Measurements from ENCODE around the gene MCF2L2.
"Not testable (repeated sequence)": the region's sequence is repeated elsewhere in the genome, so short reads cannot be mapped to it uniquely, and the experiment has no call there.

The MCF2L2 gene

DNA sequence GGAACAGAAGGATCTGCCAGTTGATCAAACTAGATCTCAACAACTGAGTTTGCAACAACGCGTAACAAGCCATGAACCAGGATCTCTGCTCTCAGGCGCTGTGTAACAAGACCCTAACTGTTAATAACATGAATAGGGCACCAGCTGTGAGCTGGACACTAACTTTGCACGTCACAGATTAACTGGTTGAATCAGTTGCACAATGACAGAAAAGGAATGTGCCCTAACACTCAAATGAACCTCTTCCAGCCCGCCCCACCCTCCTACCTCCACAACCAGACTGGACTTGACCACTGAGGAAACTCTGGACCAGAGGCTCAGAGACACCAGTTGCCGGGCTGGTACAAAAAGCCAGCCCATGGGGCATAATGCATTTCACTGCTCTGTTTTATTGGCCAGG, 34.3 kb downstream of the MCF2L2 start:
- DNase-seq: no peak

DNA sequence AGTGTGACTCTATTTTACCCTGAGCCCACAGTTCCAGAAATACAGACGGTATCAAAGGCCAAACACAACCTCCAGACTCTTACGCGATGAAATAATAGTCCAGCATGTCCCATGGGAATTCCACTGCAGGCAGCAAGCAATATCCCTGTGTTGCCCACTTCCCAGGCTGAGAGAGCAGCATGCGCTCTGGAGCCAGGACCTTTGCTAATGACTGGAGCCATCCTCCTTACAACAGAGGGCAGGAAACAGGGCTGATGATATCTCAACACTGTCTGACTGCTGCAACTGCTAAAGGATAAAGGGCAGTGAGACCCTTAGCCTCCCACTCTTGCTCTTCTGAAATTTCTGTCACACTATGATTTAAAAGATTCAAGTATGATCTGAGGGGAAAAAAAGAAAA, 34.8 kb downstream of the MCF2L2 start:
- no peak for DNase-seq

DNA sequence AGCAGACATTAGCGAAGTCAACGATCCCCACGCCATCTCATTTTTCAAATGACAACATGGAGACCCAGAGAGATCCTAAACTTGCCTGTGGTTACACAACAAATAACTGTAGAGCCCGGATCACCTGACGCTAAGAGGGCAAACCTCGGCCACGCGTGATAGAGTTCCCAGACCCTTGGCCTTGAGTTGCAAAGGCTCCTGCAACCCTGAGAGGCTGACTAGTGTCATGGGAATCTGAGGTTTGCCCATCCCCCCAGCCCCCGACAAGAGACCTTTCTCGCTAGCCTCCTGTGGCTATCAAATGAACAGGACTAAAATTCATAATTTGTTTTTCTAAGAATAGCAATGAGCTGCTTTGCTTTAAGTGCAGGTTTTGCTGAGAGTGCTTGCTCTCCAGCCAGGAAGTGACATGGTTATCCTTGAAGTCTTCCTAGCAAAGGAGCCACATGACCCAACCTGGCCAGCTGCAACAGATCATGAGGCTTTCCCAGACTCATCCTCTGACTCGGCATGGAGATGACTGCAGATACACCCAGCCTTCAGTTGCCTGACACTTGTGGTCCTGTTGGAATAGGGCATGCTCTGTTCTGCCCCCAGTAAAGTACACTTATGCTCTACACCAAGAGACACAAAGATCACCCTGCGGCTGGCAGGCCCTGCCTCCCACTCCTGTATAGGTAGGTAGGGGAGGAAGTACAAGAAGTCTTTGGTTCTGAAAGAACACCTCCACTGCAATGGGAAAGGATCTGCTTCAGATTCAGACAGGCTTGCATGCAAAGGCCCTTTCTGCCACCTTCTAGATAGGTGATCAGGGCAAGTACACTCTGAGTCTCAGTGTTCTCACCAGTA, 36.0 kb downstream of the MCF2L2 start:
- no peak for DNase-seq

DNA sequence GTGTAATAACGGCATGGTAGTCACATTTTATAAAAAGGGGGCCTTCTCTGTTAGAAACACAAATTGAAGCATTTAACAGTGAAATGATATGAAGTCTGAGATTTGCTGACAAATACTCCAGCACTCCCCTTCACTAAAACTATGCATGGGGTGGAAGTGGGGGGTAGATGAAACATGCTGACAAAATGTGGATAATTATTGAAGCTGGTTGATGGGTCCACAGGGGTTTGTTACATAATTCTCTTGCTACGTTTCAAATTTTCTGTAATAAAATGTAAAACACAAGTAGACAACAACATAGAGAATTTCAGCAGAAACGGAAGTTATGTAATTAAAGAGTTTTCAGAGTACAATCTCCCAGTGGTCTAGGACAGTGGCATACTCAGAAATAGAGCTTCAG, 37.0 kb downstream of the MCF2L2 start:
- no peak for DNase-seq

DNA sequence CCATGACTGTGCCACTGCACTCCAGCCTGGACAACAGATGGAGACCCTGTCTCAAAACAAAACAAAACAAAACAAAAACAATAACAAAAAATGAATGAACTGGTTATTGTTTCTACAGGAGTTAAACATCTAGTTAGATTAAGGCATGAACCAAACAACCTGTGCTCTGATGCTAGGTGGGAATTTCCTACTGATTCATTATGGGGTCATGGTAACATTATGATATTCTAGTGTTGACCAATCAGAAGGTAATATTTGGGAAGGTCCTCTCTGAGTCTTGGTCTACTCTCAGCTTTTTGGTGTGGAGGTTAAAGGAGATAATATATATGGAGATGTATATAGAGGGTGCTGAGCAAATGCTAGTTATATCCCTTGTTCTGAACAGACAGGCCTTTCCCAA, 37.6 kb downstream of the MCF2L2 start:
- DNase-seq: no peak

DNA sequence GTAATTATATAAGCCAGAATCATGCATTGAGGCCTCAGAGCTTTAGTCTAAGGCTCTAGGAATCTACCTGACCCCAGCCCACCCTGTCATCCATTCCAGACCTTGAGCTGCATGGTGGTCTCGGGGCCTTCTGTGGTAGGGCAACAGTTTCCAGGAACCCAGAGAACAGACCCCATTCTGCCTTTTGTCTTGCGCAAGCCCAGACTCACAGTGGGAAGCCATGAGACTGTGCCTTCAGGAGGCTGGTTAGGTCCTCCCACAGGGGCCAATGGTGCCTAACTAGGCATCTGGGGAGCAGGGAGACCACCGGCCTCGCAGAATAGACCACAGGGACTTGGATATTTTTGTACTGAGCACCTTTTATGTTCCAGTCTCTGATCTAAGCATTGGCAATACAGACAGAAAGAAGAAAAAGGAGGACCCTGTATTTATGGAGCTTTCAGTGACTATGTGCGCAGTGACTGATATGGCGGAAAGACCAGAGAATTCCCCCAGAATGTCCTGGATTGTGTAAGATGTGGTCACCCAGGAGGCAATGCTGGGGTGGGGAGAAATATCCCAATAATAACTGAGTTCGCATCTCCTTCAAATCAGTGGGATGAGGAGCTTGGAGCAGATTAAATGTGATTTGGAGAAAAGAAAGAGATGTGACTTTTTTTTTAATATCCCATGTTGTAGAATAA, 40.1 kb downstream of the MCF2L2 start:
- no peak for DNase-seq

DNA sequence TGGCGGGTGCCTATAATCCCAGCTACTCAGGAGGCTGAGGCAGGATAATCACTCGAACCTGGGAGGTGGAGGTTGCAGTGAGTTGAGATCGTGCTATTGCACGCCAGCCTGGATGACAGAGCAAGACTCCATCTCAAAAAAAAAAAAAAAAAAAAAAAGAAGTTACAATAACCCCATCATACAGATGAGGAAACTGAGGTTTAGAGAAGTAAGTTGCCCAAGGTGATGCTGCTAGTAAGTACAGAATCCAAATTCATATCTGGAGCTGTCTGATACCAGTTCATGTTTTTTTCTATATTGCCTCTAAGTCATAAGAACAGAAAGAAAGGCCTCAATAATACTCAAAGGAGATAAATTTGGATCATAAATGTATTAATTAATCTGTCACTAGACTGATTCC, 40.6 kb downstream of the MCF2L2 start:
- DNase-seq: no peak

DNA sequence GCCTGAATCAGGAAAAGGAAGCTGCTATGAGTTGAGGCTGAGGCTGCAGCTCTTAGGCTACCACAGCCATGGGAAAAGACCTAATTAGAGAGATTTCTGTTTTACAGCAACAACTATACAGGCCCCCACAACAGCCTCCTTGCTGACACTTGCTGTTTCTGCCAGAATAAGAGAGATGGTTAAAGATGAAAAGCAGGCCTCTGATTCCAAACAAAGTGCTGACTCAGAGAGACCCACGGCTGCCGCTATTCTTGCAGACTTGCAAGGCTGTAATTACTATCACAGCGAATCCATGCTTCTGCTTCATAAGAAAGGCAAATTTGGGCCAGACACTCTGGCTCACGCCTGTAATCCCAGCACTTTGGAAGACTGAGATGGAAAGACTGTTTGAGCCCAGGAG, 41.8 kb downstream of the MCF2L2 start:
- no peak for DNase-seq

DNA sequence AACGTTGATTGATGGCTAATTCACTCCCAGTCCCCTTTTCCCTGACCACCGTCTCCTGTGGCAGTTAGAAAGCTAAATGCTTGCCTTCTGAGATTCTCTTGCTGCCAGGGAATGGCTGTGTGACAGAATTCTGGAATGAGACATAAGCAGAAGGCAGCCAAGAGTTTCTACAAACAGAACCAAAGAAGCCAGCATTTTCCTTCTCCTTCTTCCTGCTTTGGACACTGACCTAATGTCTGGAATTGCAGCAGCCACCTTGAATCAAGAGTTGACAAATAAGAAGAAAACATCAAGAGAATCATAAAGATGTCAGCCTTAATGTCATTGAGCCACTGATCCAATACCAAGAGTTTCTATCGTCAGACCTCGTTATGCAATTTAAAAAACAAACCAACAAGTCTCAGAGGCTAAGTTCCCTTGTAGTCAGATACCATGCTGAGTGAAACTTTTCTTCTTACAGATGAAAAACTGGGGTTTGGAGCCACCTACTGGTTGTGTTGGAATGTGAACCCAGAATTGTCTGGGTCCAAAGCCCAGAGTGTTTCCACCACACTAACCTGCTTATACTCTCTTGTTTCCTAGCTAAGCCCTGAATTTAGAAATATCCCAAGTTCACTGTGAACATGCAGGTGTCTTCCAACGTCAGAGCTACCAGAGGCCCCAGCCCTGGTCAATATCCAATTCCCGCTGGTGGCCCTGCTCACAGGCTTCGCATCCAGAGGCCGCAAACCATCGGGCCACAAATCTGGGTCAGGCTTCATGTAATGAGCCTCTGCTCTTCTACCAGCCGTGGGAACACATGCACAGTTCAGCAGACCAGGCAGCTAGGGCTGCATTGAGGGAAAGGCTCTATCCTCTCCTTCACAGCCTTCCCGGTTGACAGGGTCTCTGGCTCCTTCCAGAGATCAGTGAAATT, 42.5 kb downstream of the MCF2L2 start:
- DNase-seq: peak; percentile 80

DNA sequence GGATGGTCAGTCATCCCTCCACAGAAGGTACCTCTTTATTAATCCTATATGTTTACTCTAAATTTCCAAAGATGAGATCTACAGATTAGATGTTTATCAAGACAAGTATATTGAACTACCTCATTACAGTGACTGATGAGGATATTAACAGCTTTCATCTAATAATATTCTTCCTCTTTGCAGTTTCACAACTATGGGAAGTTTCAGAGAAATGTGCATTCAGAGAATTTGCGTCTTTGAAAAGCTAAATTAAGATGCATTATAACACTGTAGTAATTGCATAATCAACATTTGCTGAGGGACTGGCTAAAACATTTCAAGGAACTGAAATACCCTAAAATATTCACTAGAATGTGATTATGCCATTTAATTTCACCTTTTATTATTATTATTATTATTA, 46.7 kb downstream of the MCF2L2 start:
- DNase-seq: no peak

DNA sequence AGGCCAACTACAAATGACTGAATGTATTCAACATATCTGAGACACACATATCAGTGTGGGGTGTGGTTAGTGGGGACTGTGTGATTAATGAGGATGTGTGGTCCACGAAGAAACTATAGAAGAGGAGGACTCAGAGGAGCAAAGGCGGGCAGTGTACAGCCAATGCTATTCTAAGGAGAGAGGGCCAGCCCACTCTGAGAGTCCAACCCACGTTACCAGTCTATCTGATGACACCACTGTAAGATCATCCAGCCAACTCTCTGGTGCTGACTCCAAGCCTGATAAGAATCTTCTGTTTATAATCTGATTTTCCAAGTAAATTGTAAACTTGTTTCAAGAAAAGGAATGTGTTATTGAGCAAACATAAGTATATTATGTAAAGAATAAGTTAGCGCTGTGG, 47.2 kb downstream of the MCF2L2 start:
- DNase-seq: peak; percentile 36

DNA sequence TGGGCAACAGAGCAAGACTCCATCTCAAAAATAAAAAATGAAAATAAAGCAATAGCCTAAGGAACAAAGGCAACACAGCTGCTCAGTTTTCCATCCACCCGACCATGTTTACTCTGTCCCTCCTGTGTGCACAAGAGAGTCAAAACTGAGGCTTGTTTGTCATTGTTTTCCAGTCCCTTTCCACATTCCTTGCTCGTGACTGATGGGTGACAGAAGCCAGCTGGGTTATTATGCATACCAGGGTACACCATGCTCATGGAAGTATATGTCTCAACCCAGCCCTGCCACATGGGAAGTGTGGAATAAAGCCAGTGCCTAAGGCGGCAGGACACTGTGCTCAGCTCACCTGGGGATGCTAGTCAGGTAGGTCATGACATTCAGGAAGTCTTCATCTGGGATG, 49.5 kb downstream of the MCF2L2 start:
- peak; percentile 36 for DNase-seq

DNA sequence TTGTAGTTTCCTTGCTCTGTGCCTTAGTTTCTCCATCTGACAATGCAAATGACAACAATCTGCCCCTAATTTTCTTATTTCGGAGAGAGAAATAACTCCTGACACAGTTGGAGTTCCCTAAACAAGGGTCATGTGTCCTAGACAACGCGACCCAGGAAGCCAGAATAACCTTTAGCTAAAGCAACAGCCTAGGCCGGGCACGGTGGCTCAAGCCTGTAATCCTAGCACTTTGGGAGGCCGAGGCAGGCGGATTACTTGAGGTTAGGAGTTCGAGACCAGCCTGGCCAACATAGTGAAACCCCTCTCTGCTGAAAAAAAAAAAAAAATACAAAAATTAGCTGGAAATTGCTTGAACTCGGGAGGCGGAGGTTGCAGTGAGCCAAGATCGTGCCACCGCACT, 49.9 kb downstream of the MCF2L2 start:
- DNase-seq: no peak

DNA sequence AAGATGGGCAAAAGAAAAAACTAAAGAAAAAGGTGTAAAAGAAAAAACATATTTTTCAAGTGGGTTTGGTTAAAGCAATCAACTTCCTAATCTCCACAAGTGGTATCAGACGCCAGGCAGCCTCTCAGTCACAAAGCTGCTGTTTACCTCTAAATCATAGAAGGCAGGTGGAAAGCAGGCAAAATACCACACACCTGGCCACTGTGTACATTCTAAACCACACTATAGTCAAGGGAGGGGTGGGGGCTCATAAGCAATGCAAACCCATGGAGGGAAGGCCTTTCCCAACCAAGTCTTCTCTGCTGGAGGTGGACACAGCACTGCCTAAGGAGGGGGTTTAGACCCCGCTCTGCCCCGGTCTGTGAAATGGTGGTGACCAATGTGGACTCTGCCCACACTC, 50.4 kb downstream of the MCF2L2 start:
- DNase-seq: peak; percentile 97

DNA sequence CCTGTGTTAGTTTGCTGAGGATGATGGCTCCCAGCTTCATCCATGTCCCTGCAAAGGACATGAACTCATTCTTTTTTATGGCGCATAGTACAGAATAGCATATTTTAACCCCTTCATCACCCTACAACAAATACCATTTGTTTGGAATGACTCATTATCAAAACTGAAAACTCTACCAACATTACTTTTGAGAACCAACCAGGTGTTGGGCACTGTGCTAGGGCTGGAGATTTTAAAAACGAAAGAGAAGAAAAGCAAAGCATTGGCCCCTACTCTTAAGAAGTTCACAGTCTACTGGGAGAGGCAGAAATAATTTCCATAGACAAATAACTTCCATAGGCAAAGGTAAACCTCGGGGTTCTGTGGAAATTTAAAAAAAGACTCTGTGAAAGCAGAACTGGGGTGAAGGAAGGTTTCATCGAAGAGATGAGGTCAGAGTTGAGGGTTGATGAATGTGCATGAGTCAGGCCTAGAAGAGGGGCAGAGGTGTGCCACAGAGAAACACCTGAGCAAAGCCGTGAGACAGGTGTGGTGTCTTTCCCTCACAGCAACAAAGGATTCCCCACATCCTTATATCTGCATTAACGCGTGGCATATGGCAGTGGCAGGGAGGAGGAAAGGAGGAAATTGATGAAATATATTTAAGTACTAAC, 51.0 kb downstream of the MCF2L2 start:
- peak; percentile 72 for DNase-seq

DNA sequence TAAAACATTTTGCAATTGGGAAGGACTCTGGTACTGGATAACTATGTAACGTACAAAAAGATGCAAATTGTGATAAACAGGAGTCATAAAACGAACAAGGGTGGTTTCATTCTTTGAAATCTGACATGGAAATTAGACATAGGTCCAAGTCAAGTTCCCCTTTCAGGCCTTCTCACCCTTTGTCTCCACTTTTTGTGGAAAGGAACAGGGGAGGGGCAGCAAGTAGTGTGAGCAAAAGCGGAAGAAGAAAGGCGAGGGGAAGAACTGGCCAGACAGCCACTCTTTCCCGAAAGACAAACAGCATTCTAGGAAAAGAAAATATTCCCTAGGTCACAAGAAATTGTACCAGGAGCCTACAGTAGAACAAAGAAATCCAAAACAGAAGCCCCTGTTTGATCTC, 52.6 kb downstream of the MCF2L2 start:
- no peak for DNase-seq

DNA sequence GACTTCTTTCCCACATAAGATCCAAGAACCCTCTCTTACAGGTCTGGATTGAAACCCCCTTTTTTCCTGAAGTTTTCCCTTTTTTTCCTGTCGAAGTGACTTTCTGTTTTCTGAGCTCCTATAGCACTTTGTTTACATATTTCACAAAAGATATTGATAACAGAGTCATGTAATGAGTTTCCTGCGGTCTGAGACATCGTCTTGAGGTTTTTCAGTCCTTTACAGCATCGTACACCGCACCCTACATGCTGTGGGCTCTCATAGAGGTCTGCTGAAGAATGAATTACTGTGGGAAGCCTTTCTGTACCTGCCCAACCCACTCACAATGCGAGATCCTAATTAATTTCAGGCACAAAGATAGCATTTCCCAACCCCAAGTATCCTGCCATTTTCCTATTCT, 53.1 kb downstream of the MCF2L2 start:
- DNase-seq: no peak

DNA sequence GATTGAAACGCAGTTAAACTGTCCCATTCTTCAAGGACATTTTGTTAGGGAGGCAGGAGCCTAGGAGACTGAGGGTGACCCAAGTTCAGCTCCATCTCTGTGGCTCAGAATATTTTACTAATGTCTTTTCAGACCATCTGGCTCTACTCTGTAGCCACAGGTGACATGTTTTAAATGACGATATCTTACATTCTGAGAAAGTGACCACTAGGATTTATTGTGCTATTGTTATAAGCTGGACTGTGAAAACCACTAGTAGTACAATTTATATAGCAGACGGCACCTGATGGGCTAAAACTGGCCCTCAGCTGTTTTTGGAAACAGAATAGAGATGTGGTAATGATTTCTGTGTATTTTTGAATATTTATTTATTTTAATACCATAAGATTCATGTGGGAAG, 55.5 kb downstream of the MCF2L2 start:
- DNase-seq: no peak

DNA sequence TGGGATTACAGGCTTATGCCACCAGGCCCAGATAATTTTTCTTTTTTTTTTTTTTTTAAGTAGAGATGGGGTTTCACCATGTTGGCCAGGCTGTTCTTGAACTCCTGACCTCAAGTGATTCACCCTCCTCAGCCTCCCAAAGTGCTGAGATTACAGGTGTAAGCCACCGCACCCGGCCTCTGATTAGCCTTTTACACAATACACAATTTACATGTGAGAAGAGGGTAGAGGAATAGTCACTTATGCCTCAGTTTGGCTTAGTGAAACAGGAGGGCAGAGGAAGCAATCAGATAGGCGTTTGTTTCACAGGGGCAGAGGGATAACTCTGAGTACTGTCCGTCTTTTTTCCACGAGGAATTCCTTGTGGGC, 56.8 kb downstream of the MCF2L2 start:
- not testable (repeated sequence) for DNase-seq

DNA sequence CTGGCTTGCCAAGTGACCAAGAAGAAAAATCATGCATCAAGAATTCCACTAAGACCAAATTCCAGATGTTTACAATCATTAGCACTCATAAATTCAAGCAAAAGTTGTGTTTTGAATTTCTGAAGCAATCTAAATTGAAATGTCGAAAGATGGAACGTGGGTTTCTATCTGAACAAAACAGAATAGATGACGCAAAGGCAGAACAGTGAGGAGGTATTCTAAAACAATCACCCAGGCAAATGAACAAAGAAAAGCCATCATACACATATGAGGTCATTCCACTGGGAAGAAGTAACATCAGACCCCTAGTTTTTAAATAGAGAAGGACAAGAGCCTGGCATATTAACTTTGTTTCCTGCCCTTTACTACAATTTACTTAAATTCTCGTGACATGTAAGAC, 58.0 kb downstream of the MCF2L2 start:
- DNase-seq: no peak

DNA sequence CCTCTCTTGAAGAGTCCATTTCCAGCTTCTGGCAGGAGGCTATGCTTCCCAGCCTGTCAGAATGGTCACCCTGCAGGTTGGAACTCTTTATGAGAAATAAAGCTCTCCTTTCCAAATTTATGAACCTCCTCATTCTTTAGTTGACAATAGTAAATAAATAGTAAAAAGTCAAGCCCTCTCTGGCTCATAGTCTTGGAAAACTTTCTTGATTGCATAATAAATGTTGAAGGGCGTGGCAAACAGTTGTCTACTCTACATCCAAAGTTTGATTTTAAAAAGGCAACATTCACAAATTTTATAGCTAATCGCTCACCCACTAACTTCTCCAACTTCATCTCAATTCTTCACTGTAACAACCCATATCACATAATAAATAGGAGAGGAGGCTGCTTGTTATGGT, 58.8 kb downstream of the MCF2L2 start:
- DNase-seq: no peak

DNA sequence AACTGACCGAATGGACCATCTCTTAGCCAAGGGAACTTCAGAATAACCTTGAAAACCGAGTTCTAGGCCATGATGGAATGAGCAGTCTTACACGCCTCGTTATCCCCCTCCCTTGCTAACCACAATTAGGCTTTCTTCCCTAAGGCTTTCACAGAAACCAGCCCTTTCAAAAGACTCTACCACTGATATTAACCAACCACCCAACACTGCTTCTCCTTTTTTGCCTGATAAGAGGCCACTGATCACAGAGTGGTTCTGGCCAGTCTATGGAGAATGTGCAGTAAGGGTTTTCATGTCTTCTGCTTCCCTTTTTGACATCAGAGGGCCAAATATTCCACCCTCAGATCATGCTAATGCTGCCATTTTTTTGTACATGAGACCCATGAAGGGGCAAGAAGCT, 59.3 kb downstream of the MCF2L2 start:
- DNase-seq: no peak

DNA sequence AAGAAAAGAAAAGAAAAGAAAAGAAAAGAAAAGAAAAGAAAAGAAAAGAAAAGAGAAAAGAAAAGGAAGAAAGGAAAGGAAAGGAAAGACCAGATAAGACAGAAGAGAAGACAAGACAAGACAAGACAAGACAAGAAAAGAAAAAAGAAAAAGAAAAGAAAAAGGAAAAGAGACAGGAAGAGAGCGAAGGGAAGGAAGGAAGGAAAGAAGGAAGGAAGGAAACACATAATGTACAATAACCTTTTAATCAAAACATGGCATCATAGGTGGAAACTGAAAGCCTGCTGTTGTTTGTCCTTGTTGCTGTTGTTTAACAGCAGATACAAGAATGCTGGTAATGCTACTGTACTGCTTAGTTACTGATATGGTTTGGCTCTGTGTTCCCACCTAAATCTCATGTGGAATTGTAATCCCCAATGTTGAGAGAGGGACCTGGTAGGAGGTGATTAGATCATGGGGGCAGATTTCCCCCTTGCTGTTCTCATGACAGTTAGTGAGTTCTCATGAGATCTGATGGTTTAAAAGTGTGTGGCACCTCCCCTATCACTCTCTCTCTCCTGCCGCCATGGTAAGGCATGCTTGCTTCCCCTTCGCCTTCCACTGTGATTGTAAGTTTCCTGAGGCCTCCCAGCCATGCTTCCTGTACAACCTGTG, 67.3 kb downstream of the MCF2L2 start:
- DNase-seq: no peak

All from COR-L47 (cell line).